ENCODE measurements around the gene INSRR.

Gene INSRR

GRCh38 chr1:156812293-156812990, 46.5 kb downstream of the INSRR start:
- no peak overlapping the region for H3K9ac ChIP-seq (ENCODE audit: low read length)

GRCh38 chr1:156811168-156811567, 47.7 kb downstream of the INSRR start:
- Histone ChIP-seq H3K9me2 (replicated peaks; ENCODE audit: insufficient read depth, low read length) (no peaks in the 10 kb centered on the region), H3K27me3 (ENCODE audit: low read length) (no peaks in the 10 kb centered on the region), H3K4me3 (ENCODE audit: insufficient read depth, low read length, poor library complexity, severe bottlenecking) (no peak overlapping the region), H3K9ac (ENCODE audit: low read length) (no peak overlapping the region), H3K9me3 (ENCODE audit: insufficient read depth, low read length) (no peaks in the 10 kb centered on the region), H3F3A (ENCODE audit: insufficient read depth) (no peaks in the 10 kb centered on the region), H3K4me2 (ENCODE audit: low read depth, low read length, poor library complexity, severe bottlenecking) (no peak overlapping the region), H3K36me3 (ENCODE audit: low read length) (no peaks in the 10 kb centered on the region), H4K20me1 (ENCODE audit: low read depth, low read length) (no peaks in the 10 kb centered on the region), H2AFZ (ENCODE audit: low read depth, low read length, severe bottlenecking) (no peak overlapping the region), H3K27ac (ENCODE audit: low read depth, low read length) (no peak overlapping the region), H3K79me2 (ENCODE audit: insufficient read depth, low read length) (no peaks in the 10 kb centered on the region)
- no peak for TF ChIP-seq CTCF (IDR thresholded peaks at IDR 0.05; ENCODE audit: insufficient read depth, low read length, poor library complexity, severe bottlenecking)
- TF ChIP-seq EZH2phosphoT487 (conservative IDR thresholded peaks at IDR 0.05; ENCODE audit: low read length) = no peak

More at GRCh38 chr1:156812293-156812990, 46.5 kb downstream of the INSRR start:
- no peaks in the 10 kb centered on the region for H3F3A ChIP-seq (ENCODE audit: insufficient read depth)
- H3K4me2 ChIP-seq (ENCODE audit: low read depth, low read length, poor library complexity, severe bottlenecking) = no peak overlapping the region
- no peak overlapping the region for H3K27ac ChIP-seq (ENCODE audit: low read depth, low read length)
- H3K9me2 ChIP-seq (replicated peaks; ENCODE audit: insufficient read depth, low read length) = no peaks in the 10 kb centered on the region
- H2AFZ ChIP-seq (ENCODE audit: low read depth, low read length, severe bottlenecking) = no peak overlapping the region
- no peak overlapping the region for H3K4me3 ChIP-seq (ENCODE audit: insufficient read depth, low read length, poor library complexity, severe bottlenecking)
- no peaks in the 10 kb centered on the region for H3K36me3 ChIP-seq (ENCODE audit: low read length)
- no peaks in the 10 kb centered on the region for H3K9me3 ChIP-seq (ENCODE audit: insufficient read depth, low read length)
- no peaks in the 10 kb centered on the region for H4K20me1 ChIP-seq (ENCODE audit: low read depth, low read length)
- no peak for TF ChIP-seq CTCF (IDR thresholded peaks at IDR 0.05; ENCODE audit: insufficient read depth, low read length, poor library complexity, severe bottlenecking)
- no peak for TF ChIP-seq EZH2phosphoT487 (conservative IDR thresholded peaks at IDR 0.05; ENCODE audit: low read length)
- H3K79me2 ChIP-seq (ENCODE audit: insufficient read depth, low read length) = no peaks in the 10 kb centered on the region
- no peaks in the 10 kb centered on the region for H3K27me3 ChIP-seq (ENCODE audit: low read length)

- no peak overlapping the region for H3K9ac ChIP-seq (ENCODE audit: low read length)
- no peaks in the 10 kb centered on the region for H4K20me1 ChIP-seq (ENCODE audit: low read depth, low read length)
- no peak overlapping the region for H2AFZ ChIP-seq (ENCODE audit: low read depth, low read length, severe bottlenecking)
- no peak overlapping the region for H3K27ac ChIP-seq (ENCODE audit: low read depth, low read length)
- no peak overlapping the region for H3K4me3 ChIP-seq (ENCODE audit: insufficient read depth, low read length, poor library complexity, severe bottlenecking)
- TF ChIP-seq EZH2phosphoT487 (conservative IDR thresholded peaks at IDR 0.05; ENCODE audit: low read length) (no peak), CTCF (IDR thresholded peaks at IDR 0.05; ENCODE audit: insufficient read depth, low read length, poor library complexity, severe bottlenecking) (no peak)
- no peaks in the 10 kb centered on the region for H3F3A ChIP-seq (ENCODE audit: insufficient read depth)
- no peaks in the 10 kb centered on the region for H3K79me2 ChIP-seq (ENCODE audit: insufficient read depth, low read length)
- no peaks in the 10 kb centered on the region for H3K36me3 ChIP-seq (ENCODE audit: low read length)
- H3K4me2 ChIP-seq (ENCODE audit: low read depth, low read length, poor library complexity, severe bottlenecking) = no peak overlapping the region
- no peaks in the 10 kb centered on the region for H3K9me3 ChIP-seq (ENCODE audit: insufficient read depth, low read length)
- no peaks in the 10 kb centered on the region for H3K27me3 ChIP-seq (ENCODE audit: low read length)
- no peaks in the 10 kb centered on the region for H3K9me2 ChIP-seq (replicated peaks; ENCODE audit: insufficient read depth, low read length)
Observed at GRCh38 chr1:156809711-156810366, 49.1 kb downstream of the INSRR start.
